Smooth muscle cell (in vitro differentiated cells): ENCODE results near the gene ABR. TPM values are rescaled to one million over a fixed set of nuclear protein-coding genes. Genes with fewer than 3 reads are reported as not detected.

Experiments used
- DNase-seq: peaks from one replicate; lab custom pipeline; 2025; ENCODE audit not compliant: unreplicated experiment; lab: John Stamatoyannopoulos, UW
- H2AFZ ChIP-seq: fragments of 200-600 bp; sonication (generic); 2 replicates; pipeline ENCODE4 v1.6.0; 2016; ENCODE audit warnings: antibody characterized with exemption, low read depth, mild to moderate bottlenecking
- H3F3A ChIP-seq: fragments of 200-600 bp; sonication (generic); 2 replicates; pipeline ENCODE4 v1.6.0; 2017; ENCODE audit warnings: antibody characterized with exemption, low read depth
- H3K27ac ChIP-seq: fragments of 200-600 bp; sonication (generic); 2 replicates; pipeline ENCODE4 v1.5.1; 2016; ENCODE audit warnings: low read depth, mild to moderate bottlenecking
- H3K27me3 ChIP-seq: fragments of 200-600 bp; sonication (generic); 2 replicates; pipeline ENCODE4 v1.6.1; 2016; ENCODE audit warnings: low read depth, mild to moderate bottlenecking
- H3K36me3 ChIP-seq: fragments of 200-600 bp; sonication (generic); 2 replicates; pipeline ENCODE4 v1.5.1; 2016; ENCODE audit warnings: low read depth
- H3K4me1 ChIP-seq: fragments of 200-600 bp; sonication (generic); 2 replicates; pipeline ENCODE4 v1.5.1; 2016; ENCODE audit warnings: low read depth
- H3K4me2 ChIP-seq: fragments of 200-600 bp; sonication (generic); 2 replicates; pipeline ENCODE4 v1.6.0; 2016; ENCODE audit warnings: mild to moderate bottlenecking
- H3K4me3 ChIP-seq: fragments of 200-600 bp; sonication (generic); 2 replicates; pipeline ENCODE4 v1.5.1; 2016; ENCODE audit warnings: mild to moderate bottlenecking
- H3K79me2 ChIP-seq: fragments of 200-600 bp; sonication (generic); 2 replicates; pipeline ENCODE4 v1.6.0; 2016; ENCODE audit warnings: low read depth, mild to moderate bottlenecking
- H3K9ac ChIP-seq: fragments of 200-600 bp; sonication (generic); 2 replicates; pipeline ENCODE4 v1.6.0; 2016; ENCODE audit warnings: low read depth
- H3K9me3 ChIP-seq: fragments of 200-600 bp; sonication (generic); replicated peaks from 2 replicates; pipeline ENCODE4 v1.5.1; 2016; ENCODE audit warnings: low read depth
- H4K20me1 ChIP-seq: fragments of 200-600 bp; sonication (generic); 2 replicates; pipeline ENCODE4 v1.6.0; 2016; ENCODE audit warnings: low read depth
- CTCF ChIP-seq: fragments of 200-600 bp; sonication (generic); IDR thresholded peaks from 2 replicates; pipeline ENCODE4 v1.5.1; 2017; ENCODE audit warnings: borderline replicate concordance, mild to moderate bottlenecking, antibody characterized with exemption; ENCODE audit not compliant: insufficient read depth, poor library complexity, severe bottlenecking
- WGBS: methylation state at CpG from one replicate; pipeline ENCODE4 v1.1.7; 2016; ENCODE audit warnings: low lambda C conversion rate; 5-methylcytosine and 5-hydroxymethylcytosine counted together
- polyA plus RNA-seq: library from polyadenylated mRNA; unstranded; fragments of >200 nt; fragmentation: Nextera tagmentation; extraction: Ambion mirVana; gene quantifications from 2 replicates; pipeline ENCODE4 v1.2.1, GENCODE V29; 2016
- total RNA-seq: library from RNA; depleted of rRNA; stranded (reverse); fragments of >200 nt; gene quantifications from 2 replicates; pipeline ENCODE4 v1.2.3, GENCODE V29; 2014

The ABR gene
- total and polyA plus RNA-seq, 2 experiments from 2014 or later: 16.1 to 29.1 TPM

DNA sequence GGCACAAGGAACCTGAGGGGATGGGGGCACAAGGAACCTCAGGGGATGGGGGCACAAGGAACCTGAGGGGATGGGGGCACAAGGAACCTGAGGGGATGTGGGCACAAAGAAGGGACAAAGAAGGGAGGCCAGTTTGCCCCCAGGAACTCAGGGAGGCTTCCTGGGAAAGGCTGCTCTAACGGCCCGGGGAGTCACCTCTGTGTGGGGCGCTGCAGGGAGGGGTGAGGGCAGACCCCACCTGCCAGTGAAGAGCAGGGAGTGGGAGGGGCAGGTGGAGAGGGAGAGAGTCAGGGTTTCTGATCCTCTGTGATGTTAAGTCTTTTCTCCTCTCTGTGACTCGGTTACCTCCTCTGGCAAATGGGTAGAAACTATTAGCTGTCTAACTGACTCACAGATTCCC is 125.1 kb downstream of the ABR start:
- TF ChIP-seq CTCF: no peak
- 88% methylated on average over 4 of the region's 4 CpGs for WGBS

DNA sequence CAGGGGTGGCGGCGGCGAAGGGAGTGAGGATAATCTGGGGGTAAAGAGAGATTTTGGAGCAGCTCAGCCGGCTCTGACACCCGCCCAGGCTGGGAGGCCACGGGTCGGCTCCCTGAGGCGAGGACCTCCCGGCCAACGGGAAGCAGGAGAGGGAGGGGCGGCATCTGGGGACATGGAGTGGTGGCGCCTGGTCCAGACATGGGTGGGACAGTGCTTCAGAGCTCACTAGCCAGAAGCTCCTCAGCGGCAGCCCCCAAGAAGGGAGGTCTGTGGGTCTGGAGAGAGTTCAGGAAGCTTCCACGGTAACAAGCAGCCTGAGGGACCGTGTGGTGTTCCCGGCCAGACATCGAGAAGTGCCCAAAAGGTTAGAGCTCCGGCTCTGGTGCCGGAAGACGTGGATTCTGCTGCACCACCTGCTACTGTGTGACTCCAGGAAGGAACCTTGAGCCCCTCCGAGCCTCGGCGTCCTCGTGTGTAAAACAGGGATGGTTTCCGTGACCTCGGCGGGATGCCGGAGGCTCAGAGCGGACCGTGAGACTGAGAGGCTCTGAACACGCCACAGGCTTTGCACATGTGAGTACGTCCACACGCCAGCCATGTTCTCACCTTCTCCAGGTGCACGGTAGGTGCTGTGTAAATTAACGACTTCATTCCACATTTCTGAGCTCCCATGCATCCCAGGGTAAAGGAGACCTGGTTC is 126.0 kb downstream of the ABR start:
- Histone ChIP-seq H2AFZ (no peak overlapping the region), H3K4me3 (no peak overlapping the region), H3K4me1 (no peaks in the 10 kb centered on the region), H3K27me3 (no peaks in the 10 kb centered on the region), H3K36me3 (no peaks in the 10 kb centered on the region), H3F3A (no peaks in the 10 kb centered on the region), H3K27ac (no peak overlapping the region), H3K9ac (no peak overlapping the region), H3K4me2 (no peak overlapping the region), H4K20me1 (peaks cover 9% of the 10 kb centered on the region), H3K79me2 (no peaks in the 10 kb centered on the region), H3K9me3 (no peaks in the 10 kb centered on the region)
- no peak for TF ChIP-seq CTCF
- WGBS: 94% methylated on average over 35 of the region's 35 CpGs
- DNase-seq: no peak

More for the DNA sequence above, 125.1 kb downstream of the ABR start:
- Histone ChIP-seq H3K9me3 (no peaks in the 10 kb centered on the region), H2AFZ (no peak overlapping the region), H3K79me2 (no peaks in the 10 kb centered on the region), H3F3A (no peaks in the 10 kb centered on the region), H3K27ac (no peak overlapping the region), H4K20me1 (peaks cover 15% of the 10 kb centered on the region), H3K4me3 (no peak overlapping the region), H3K4me2 (no peak overlapping the region), H3K9ac (no peak overlapping the region), H3K36me3 (no peaks in the 10 kb centered on the region), H3K27me3 (no peaks in the 10 kb centered on the region), H3K4me1 (no peaks in the 10 kb centered on the region)
- DNase-seq: no peak

DNA sequence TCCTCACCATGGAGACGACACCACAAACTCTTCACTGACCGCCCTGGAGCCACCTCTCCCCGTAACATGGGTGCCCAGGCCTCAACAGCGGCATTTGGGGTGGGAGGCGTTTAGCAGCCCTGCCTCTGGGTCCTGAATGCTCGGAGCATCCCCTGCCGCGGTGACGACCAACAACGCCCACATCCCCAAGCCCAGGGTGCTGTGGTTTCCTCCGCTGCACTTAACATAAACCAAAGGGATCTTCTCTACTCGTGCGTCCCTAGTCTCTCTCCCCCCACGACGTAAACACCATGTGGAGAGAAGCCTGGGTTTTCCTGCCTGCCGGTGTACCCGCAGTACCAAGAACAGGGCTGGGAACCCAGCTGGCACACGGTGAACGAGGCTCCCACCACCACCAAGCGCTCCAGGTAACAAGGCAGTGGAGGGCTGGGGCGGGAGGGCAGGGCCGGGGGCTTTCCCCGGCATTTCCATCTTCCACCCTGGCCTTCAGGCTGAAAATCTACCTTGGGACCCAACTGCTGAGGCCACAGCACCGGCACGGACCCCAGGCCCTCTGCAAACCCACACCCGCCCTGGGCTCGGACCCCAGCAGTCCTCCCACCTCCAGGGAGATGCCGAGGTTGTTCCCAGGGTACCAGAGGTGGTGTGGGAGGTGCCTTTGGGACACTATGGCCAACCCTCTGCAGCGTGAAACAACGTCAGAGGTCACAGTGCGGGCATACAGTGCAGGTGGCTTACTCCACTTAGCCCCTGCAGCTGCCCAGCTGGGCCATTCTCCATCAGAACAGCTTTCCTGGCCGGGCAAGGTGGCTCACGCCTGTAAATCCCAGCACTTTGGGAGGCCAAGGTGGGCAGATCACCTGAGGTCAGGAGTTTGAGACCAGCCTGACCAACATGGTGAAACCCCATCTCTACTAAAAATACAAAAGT is 128.5 kb downstream of the ABR start:
- Histone ChIP-seq H3K79me2 (no peaks in the 10 kb centered on the region), H3K9ac (no peak overlapping the region), H3K27ac (no peak overlapping the region), H2AFZ (no peak overlapping the region), H3K27me3 (no peaks in the 10 kb centered on the region), H3K36me3 (no peaks in the 10 kb centered on the region), H3K4me2 (no peak overlapping the region), H3K4me1 (no peaks in the 10 kb centered on the region), H3K9me3 (no peaks in the 10 kb centered on the region), H4K20me1 (peaks cover 8% of the 10 kb centered on the region), H3K4me3 (no peak overlapping the region), H3F3A (no peaks in the 10 kb centered on the region)
- 95% methylated on average over 30 of the region's 33 CpGs for WGBS
- no peak for TF ChIP-seq CTCF
- no peak for DNase-seq
